HepG2 (cell line): ENCODE results near the gene TMEM266. TPM values are rescaled to one million over a fixed set of nuclear protein-coding genes. Genes with fewer than 3 reads are reported as not detected.

Experiments
- ATAC-seq: fragments of 200-7000 bp; cut with Tn5 transposase; 3 replicates; pipeline ENCODE4 v1.9.1; 2020; ENCODE audit warnings: mild to moderate bottlenecking, moderate library complexity
- BruUV-seq: library from RNA; stranded (reverse); fragments of 400-500 nt; replicated peaks from 2 replicates; lab custom pipeline; 2021; lab: Mats Ljungman, UMichigan
- CTCF ChIA-PET: fragments of 300-600 bp; formaldehyde crosslinking; extraction: SDS; loops from one replicate; lab custom pipeline; 2021; ENCODE audit warnings: low total read pairs, inconsistent platforms, low intra/inter-chr PET ratio; lab: Yijun Ruan, JAX
- POLR2A ChIA-PET: fragments of 350-600 bp; sonication (Branson Sonifier 250); formaldehyde crosslinking; loops from one replicate; lab custom pipeline; 2020; ENCODE audit warnings: antibody characterized with exemption, inconsistent platforms; lab: Yijun Ruan, JAX
- DNase-seq: peaks from one replicate; pipeline ENCODE4 v3.0.0-alpha.2; 2015; ENCODE audit warnings: low spot score
- FAIRE-seq: peaks from 3 replicates; lab custom pipeline; 2011; peaks lifted over from hg19 to GRCh38; lab: Jason Lieb, UNC
- H2AFZ ChIP-seq: one replicate; pipeline ENCODE4 v1.6.1; 2011; ENCODE audit warnings: low read length, inconsistent platforms
- H3K27ac ChIP-seq: fragments of 300-600 bp; 3 replicates; pipeline ENCODE4 v1.8.0; 2011; ENCODE audit warnings: mixed run types, mild to moderate bottlenecking, mixed read lengths, low read length, inconsistent platforms; ENCODE audit not compliant: insufficient read depth; ENCODE audit errors: extremely low read length
- H3K27me3 ChIP-seq, 2 experiments: fragments of 200-600 bp in 1 of 2; 2 replicates in 1 of 2; 3 replicates in 1 of 2; pipeline versions ENCODE4 v1.6.0 to v1.8.0; 2011; ENCODE audit warnings: low read length in 2 of 2, mild to moderate bottlenecking in 2 of 2, moderate library complexity in 2 of 2, inconsistent platforms in 1 of 2; ENCODE audit not compliant: insufficient read depth in 2 of 2, control insufficient read depth in 1 of 2
- H3K36me3 ChIP-seq, 2 experiments: fragments of 200-600 bp in 1 of 2; replicated peaks in 1 of 2; 2 replicates in 1 of 2; 3 replicates in 1 of 2; pipeline versions ENCODE4 v1.5.1 to v1.8.0; 2011; ENCODE audit warnings: low read length in 2 of 2, inconsistent platforms in 1 of 2; ENCODE audit not compliant: insufficient read depth in 2 of 2, control insufficient read depth in 1 of 2
- H3K4me1 ChIP-seq: 2 replicates; pipeline ENCODE4 v1.5.1; 2012; ENCODE audit warnings: low read length, inconsistent platforms; ENCODE audit not compliant: insufficient read depth
- H3K4me2 ChIP-seq: 2 replicates; pipeline ENCODE4 v1.6.0; 2011; ENCODE audit warnings: low read depth, low read length, inconsistent platforms
- H3K4me3 ChIP-seq, 3 experiments: fragments of 200-600 bp in 1 of 3; sonication (generic), shearing (Covaris generic) in 1 of 3; replicated peaks in 1 of 3; 2 replicates each; pipeline ENCODE4 v1.5.1; 2011 to 2016; ENCODE audit warnings: low read length in 3 of 3, inconsistent platforms in 2 of 3, low read depth in 2 of 3, mild to moderate bottlenecking in 2 of 3, control low read depth in 1 of 3, mixed read lengths in 1 of 3; ENCODE audit not compliant: insufficient read depth in 1 of 3
- H3K79me2 ChIP-seq: one replicate; pipeline ENCODE4 v1.6.1; 2011; ENCODE audit warnings: low read length, inconsistent platforms; ENCODE audit not compliant: insufficient read depth
- H3K9ac ChIP-seq: 2 replicates; pipeline ENCODE4 v1.6.0; 2011; ENCODE audit warnings: mild to moderate bottlenecking, low read depth, low read length, inconsistent platforms; ENCODE audit not compliant: insufficient read depth
- H3K9me3 ChIP-seq: 2 replicates; pipeline ENCODE4 v1.5.1; 2012; ENCODE audit warnings: mild to moderate bottlenecking, low read length
- H4K20me1 ChIP-seq: 2 replicates; pipeline ENCODE4 v1.6.0; 2011; ENCODE audit warnings: inconsistent platforms, mild to moderate bottlenecking, low read length, moderate library complexity; ENCODE audit not compliant: insufficient read depth
- HNRNPL ChIP-seq: fragments of 200-400 bp; formaldehyde crosslinking; IDR thresholded peaks from 2 replicates; pipeline ENCODE4 v1.6.1; 2017; ENCODE audit warnings: mild to moderate bottlenecking, low read depth, low read length
- RBFOX2 ChIP-seq: fragments of 200-400 bp; formaldehyde crosslinking; IDR thresholded peaks from 2 replicates; pipeline ENCODE4 v1.6.1; 2017; ENCODE audit warnings: low read depth, mild to moderate bottlenecking, low read length
- RFX5 ChIP-seq: IDR thresholded peaks from 2 replicates; pipeline ENCODE4 v1.6.1; 2011; ENCODE audit warnings: low read depth, low read length, improper control_type of control experiment
- UBTF ChIP-seq: sonication (generic); formaldehyde crosslinking; IDR thresholded peaks from 2 replicates; pipeline ENCODE4 v1.4.0; 2020; ENCODE audit warnings: mild to moderate bottlenecking, missing genetic modification reagents
- ZNF629 ChIP-seq: sonication (generic); formaldehyde crosslinking; conservative IDR thresholded peaks from 2 replicates; pipeline ENCODE4 v1.5.0; 2020; ENCODE audit warnings: missing genetic modification reagents
- ZNF768 ChIP-seq: sonication (generic); formaldehyde crosslinking; IDR thresholded peaks from 2 replicates; pipeline ENCODE4 v1.4.0; 2020; ENCODE audit warnings: missing genetic modification reagents
- WGBS: methylation state at CpG from one replicate; pipeline ENCODE4 v1.1.6; 2017; ENCODE audit warnings: low lambda C conversion rate; 5-methylcytosine and 5-hydroxymethylcytosine counted together
- in situ Hi-C: cut with HindIII; loops from 2 replicates; pipeline ENCODE4 v1.10.0; 2017; ENCODE audit warnings: low pct_unique_long_range_greater_than_20kb; ENCODE audit not compliant: extremely low pct_ligation_motif_present
- intact Hi-C: fragments of 100-400 bp; cut with micrococcal nuclease; formaldehyde crosslinking; loops from one replicate; pipeline ENCODE4 v1.10.0; 2022; ENCODE audit not compliant: unreplicated experiment
- polyA plus RNA-seq, 8 experiments: library from polyadenylated mRNA; depleted of rRNA in 3 of 8; stranded (reverse) in 7 of 8; unstranded in 1 of 8; fragments of >200 nt; fragmentation: Illumina TruSeq in 4 of 8; extraction: Trizol in 4 of 8; gene quantifications; 2 replicates each; pipeline versions ENCODE4 v1.2.1 to v1.2.3, GENCODE V29; 2011 to 2016; ENCODE audit warnings: low read depth in 4 of 8, missing spikeins in 1 of 8, mixed read lengths in 1 of 8; ENCODE audit not compliant: insufficient read depth in 1 of 8
- total RNA-seq, 5 experiments: library from RNA; depleted of rRNA; stranded (reverse); fragments of >200 nt; fragmentation: Illumina TruSeq; extraction: Trizol; gene quantifications; 2 replicates each; pipeline ENCODE4 v1.2.3, GENCODE V29; 2016; ENCODE audit warnings: low read depth in 1 of 5

Gene TMEM266
- total and polyA plus RNA-seq, 2 of the 13 experiments (the other 11 are each of a cell fraction or from before 2014, with no cell fraction given), result 0.04 TPM; not detected in 1

GRCh38 chr15:76197703-76198455, 138.1 kb downstream of the TMEM266 start:
- ATAC-seq (no peak), FAIRE-seq (no peak), DNase-seq (no peak)
- CTCF ChIA-PET, result no interaction called here
- H3K9ac ChIP-seq, result no peak overlapping the region
- TF ChIP-seq ZNF768 (CRISPR knock-in tag), result peak; percentile 94
- TF ChIP-seq UBTF (CRISPR knock-in tag), result 0 out of 2 replicates have a peak, but pooled peaks have one; percentile 24
- TF ChIP-seq HNRNPL, result peak; percentile 47; the same call in 1 of the 2 replicates
- peak; percentile 36; the same call in 1 of the 2 replicates for TF ChIP-seq ZNF629 (CRISPR knock-in tag)
- no peak for TF ChIP-seq RBFOX2
- no peak for TF ChIP-seq RFX5
- intact Hi-C loops, result loop anchor here (10.0 kb wide), 1 partner anchor 87 kb away; no protein-coding TSS in a partner anchor
- H3K27me3 ChIP-seq, result no peaks in the 10 kb centered on the region
- H3K36me3 ChIP-seq, result no peaks in the 10 kb centered on the region
- 91% methylated on average over 6 of the region's 8 CpGs for WGBS
- no peaks in the 10 kb centered on the region for H3K79me2 ChIP-seq
- no TSS peak for BruUV-seq
- POLR2A ChIA-PET, result interaction anchor here (2.5 kb wide), 1 partner anchor 139 kb away, joined by 15 read pairs; the partner anchor contains the start of gene ISL2
- no peak overlapping the region for H3K4me3 ChIP-seq
- H2AFZ ChIP-seq, result no peak overlapping the region
- peaks cover 53% of the 10 kb centered on the region for H3K4me1 ChIP-seq
- H3K4me2 ChIP-seq, result no peak overlapping the region
- in situ Hi-C loops, result loop anchor here (10.0 kb wide), 1 partner anchor 667 kb away; no protein-coding TSS in a partner anchor
- H4K20me1 ChIP-seq, result no peaks in the 10 kb centered on the region
- no peaks in the 10 kb centered on the region for H3K9me3 ChIP-seq
- no peak overlapping the region for H3K27ac ChIP-seq
